ENCODE measurements around the gene RPA1.

The RPA1 gene

GRCh38 chr17:1872976-1873375, 43.2 kb downstream of the RPA1 start:
- no peak for TF ChIP-seq CTCF (IDR thresholded peaks at IDR 0.05; ENCODE audit: low read length, missing control alignments)
- no peak overlapping the region for H3K4me3 ChIP-seq (replicated peaks; ENCODE audit: low read depth, low read length)
- no peak for DNase-seq (ENCODE audit: low read depth)

GRCh38 chr17:1873418-1873817, 43.6 kb downstream of the RPA1 start:
- TF ChIP-seq CTCF (IDR thresholded peaks at IDR 0.05; ENCODE audit: low read length, missing control alignments), result no peak
- DNase-seq (ENCODE audit: low read depth), result no peak
- no peak overlapping the region for H3K4me3 ChIP-seq (replicated peaks; ENCODE audit: low read depth, low read length)

GRCh38 chr17:1875597-1875996, 45.8 kb downstream of the RPA1 start:
- TF ChIP-seq CTCF (IDR thresholded peaks at IDR 0.05; ENCODE audit: low read length, missing control alignments), result no peak
- DNase-seq (ENCODE audit: low read depth), result no peak
- H3K4me3 ChIP-seq (replicated peaks; ENCODE audit: low read depth, low read length), result no peak overlapping the region

GRCh38 chr17:1878419-1879121, 48.8 kb downstream of the RPA1 start:
- no peak for TF ChIP-seq CTCF (IDR thresholded peaks at IDR 0.05; ENCODE audit: low read length, missing control alignments)
- no peak for DNase-seq (ENCODE audit: low read depth)

GRCh38 chr17:1880851-1881630, 51.2 kb downstream of the RPA1 start:
- DNase-seq (ENCODE audit: low read depth), result no peak
- no peak for TF ChIP-seq CTCF (IDR thresholded peaks at IDR 0.05; ENCODE audit: low read length, missing control alignments)
- no peak overlapping the region for H3K4me3 ChIP-seq (replicated peaks; ENCODE audit: low read depth, low read length)

More at GRCh38 chr17:1878419-1879121, 48.8 kb downstream of the RPA1 start:
- no peak overlapping the region for H3K4me3 ChIP-seq (replicated peaks; ENCODE audit: low read depth, low read length)

- H3K4me3 ChIP-seq (replicated peaks; ENCODE audit: low read depth, low read length), result no peak overlapping the region
- peak; percentile 56 for TF ChIP-seq CTCF (IDR thresholded peaks at IDR 0.05; ENCODE audit: low read length, missing control alignments)
- peak; percentile 55 for DNase-seq (ENCODE audit: low read depth)
Measured at GRCh38 chr17:1882836-1883235, 53.0 kb downstream of the RPA1 start.
